ENCODE results near the gene PCSK4.
A peak's percentile ranks its signal among the peaks of the same experiment; 100 is the strongest.
"Not testable (repeated sequence)": the region's sequence is repeated elsewhere in the genome, so short reads cannot be mapped to it uniquely, and the experiment has no call there.

PCSK4 gene

DNA sequence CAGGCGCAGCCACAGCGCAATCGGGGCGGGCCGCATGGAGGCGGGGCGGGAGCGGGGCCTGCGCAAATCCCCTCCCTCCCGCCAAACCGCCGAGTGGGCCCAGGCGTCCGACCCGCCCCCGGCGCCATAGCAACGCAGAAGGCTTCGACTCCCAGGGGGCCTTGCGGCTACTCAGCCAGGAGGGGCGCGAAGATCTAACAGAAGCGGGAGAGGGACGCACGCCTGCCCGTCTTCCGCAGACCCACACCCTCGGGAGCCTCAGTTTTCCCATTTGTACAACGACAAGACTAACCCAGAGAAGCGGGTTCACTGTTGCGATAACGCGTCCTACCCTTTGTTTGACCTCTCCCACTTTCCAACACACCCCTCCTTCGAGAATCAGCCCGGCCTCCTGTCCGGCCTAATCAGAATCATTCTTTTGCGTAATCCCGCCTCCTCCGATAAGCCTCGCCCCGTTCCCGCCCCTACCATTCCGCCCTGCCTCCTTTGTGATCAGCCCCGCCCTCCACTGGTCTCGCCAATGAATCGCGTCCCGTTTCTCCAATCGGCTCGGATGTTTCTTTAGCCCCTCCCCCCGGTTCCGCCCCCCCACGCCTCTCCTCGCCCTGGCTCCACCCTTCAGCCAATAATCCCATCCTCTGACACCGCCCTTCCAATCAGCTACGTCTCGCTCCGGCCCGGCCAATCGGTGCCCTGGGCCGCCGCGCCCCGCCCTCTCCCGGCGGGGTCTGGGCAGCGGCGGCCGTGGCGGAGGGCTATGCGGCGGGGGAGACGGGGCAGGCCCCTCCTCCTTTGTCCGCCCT lies at the start of gene PCSK4:
Gene PCSK4 (minus strand): TSS at position 40 of the 803 bp plus-strand sequence. CDS start 4 bp downstream, at position 36.
- Mint-ChIP-seq H3K27me3 (ENCODE audit: low read depth, poor library complexity) (peaks cover 39% of the 10 kb centered on the region), H3K27ac (peak within 1 kb of the TSS; percentile 99), H3K36me3 (ENCODE audit: low read depth) (no peaks in the 10 kb centered on the region), H3K4me3 (peak within 1 kb of the TSS; percentile 86), H3K9me3 (no peaks in the 10 kb centered on the region), H3K4me1 (peaks cover 11% of the 10 kb centered on the region)
- peak; percentile 98 for DNase-seq
- TF ChIP-seq, protein P1, sequence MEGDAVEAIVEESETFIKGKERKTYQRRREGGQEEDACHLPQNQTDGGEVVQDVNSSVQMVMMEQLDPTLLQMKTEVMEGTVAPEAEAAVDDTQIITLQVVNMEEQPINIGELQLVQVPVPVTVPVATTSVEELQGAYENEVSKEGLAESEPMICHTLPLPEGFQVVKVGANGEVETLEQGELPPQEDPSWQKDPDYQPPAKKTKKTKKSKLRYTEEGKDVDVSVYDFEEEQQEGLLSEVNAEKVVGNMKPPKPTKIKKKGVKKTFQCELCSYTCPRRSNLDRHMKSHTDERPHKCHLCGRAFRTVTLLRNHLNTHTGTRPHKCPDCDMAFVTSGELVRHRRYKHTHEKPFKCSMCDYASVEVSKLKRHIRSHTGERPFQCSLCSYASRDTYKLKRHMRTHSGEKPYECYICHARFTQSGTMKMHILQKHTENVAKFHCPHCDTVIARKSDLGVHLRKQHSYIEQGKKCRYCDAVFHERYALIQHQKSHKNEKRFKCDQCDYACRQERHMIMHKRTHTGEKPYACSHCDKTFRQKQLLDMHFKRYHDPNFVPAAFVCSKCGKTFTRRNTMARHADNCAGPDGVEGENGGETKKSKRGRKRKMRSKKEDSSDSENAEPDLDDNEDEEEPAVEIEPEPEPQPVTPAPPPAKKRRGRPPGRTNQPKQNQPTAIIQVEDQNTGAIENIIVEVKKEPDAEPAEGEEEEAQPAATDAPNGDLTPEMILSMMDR (IDR thresholded peaks at IDR 0.05), result no peak

GRCh38 chr19:1539749-1540148 lies 49.6 kb upstream of the PCSK4 start:
- H3K9me3 Mint-ChIP-seq; H3K4me3 Mint-ChIP-seq; H3K36me3 Mint-ChIP-seq (ENCODE audit: low read depth); H3K27ac Mint-ChIP-seq; DNase-seq: not testable (repeated sequence)
- peaks cover 16% of the 10 kb centered on the region for H3K4me1 Mint-ChIP-seq
- peaks cover 57% of the 10 kb centered on the region for H3K27me3 Mint-ChIP-seq (ENCODE audit: low read depth, poor library complexity)

DNA sequence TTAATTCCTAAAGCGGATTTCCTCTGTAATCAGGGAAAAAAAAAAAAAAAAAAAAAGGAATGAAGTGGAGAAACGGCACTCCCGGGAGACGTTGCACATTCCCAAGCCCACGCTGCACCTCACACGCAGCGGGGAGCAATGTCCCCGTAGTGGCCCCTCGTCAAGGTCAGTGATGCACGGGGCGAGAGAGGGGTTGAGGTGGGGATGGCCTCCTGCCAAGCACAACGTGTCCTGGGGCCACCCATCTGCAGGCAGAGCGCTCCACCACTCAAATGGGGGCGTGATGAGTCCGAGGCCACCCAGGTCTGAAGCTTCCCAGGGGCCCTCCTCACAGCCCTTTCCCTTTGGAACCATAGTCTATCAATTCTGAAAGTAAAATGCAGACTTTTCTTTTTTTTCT lies 48.8 kb upstream of the PCSK4 start:
- H3K4me1 Mint-ChIP-seq, result peaks cover 16% of the 10 kb centered on the region
- no peak for DNase-seq
- no peaks in the 10 kb centered on the region for H3K36me3 Mint-ChIP-seq (ENCODE audit: low read depth)
- peaks cover 54% of the 10 kb centered on the region for H3K27me3 Mint-ChIP-seq (ENCODE audit: low read depth, poor library complexity)
- no peaks in the 10 kb centered on the region for H3K9me3 Mint-ChIP-seq
- no peak overlapping the region for H3K4me3 Mint-ChIP-seq
- TF ChIP-seq, protein P1 (IDR thresholded peaks at IDR 0.05), result no peak
- no peak overlapping the region for H3K27ac Mint-ChIP-seq

GRCh38 chr19:1535699-1536098 lies 45.5 kb upstream of the PCSK4 start:
- H3K4me1 Mint-ChIP-seq; H3K9me3 Mint-ChIP-seq; H3K27ac Mint-ChIP-seq; H3K4me3 Mint-ChIP-seq; DNase-seq; H3K36me3 Mint-ChIP-seq (ENCODE audit: low read depth): not testable (repeated sequence)
- peaks cover 56% of the 10 kb centered on the region for H3K27me3 Mint-ChIP-seq (ENCODE audit: low read depth, poor library complexity)

- Mint-ChIP-seq H3K27me3 (ENCODE audit: low read depth, poor library complexity) (peaks cover 57% of the 10 kb centered on the region), H3K4me3 (no peak overlapping the region), H3K36me3 (ENCODE audit: low read depth) (no peaks in the 10 kb centered on the region), H3K9me3 (no peaks in the 10 kb centered on the region), H3K27ac (no peak overlapping the region), H3K4me1 (no peaks in the 10 kb centered on the region)
- no peak for DNase-seq
- TF ChIP-seq, protein P1 (IDR thresholded peaks at IDR 0.05), result no peak
These were observed 44.8 kb upstream of the PCSK4 start for GRCh38 chr19:1534972-1535371.

DNA sequence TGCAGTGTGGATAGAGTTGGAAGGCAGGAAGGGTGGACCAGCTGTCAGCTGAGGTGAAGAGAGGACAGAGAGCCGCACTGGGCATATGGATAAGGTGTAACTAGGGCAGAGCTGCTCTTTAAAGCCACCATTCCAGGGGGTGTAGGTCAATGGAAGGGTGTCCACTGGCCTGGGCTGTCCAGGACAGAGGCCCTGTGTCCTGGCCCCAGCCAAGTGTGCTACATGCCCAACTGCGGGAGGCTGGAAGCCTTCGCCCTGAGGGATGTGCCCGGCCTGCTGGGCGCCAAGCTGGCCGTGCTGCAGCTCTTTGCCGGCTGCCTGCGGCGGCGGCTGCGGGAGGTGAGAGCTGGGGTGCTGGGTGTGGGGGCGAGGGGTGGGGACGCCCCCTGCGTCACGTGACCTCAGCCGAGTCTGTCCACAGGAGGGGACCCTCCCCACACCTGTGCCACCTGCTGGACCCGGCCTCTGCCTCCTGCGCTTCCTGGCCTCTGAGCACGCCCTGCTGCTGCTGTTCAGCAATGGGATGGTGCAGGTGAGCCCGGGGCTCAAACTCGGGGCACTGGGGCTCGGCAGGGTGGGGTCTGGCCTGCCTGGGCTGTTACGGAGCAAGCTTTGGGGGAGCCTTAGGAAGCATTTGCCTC lies 43.5 kb upstream of the PCSK4 start:
- Mint-ChIP-seq H3K27ac (no peak overlapping the region), H3K9me3 (no peaks in the 10 kb centered on the region), H3K4me3 (no peak overlapping the region), H3K27me3 (ENCODE audit: low read depth, poor library complexity) (peaks cover 55% of the 10 kb centered on the region), H3K4me1 (no peaks in the 10 kb centered on the region), H3K36me3 (ENCODE audit: low read depth) (no peaks in the 10 kb centered on the region)
- no peak for DNase-seq
- TF ChIP-seq, protein P1 (IDR thresholded peaks at IDR 0.05), result no peak

Measured in nephron progenitor cell (in vitro differentiated cells).